IMR-90 (cell line): Measurements from ENCODE around the gene C1QTNF3. TPM values are rescaled to one million over a fixed set of nuclear protein-coding genes. Genes with fewer than 3 reads are reported as not detected.

Experiments
- ATAC-seq: fragments of 200-7000 bp; cut with Tn5 transposase; 2 replicates; pipeline ENCODE4 v1.9.1; 2020; ENCODE audit warnings: low read depth, mild to moderate bottlenecking, moderate library complexity
- BruUV-seq: library from RNA; stranded (reverse); fragments of 400-500 nt; replicated peaks from 2 replicates; lab custom pipeline; 2021; lab: Mats Ljungman, UMichigan
- CTCF ChIA-PET: fragments of 300-600 bp; formaldehyde crosslinking; extraction: SDS; loops from one replicate; lab custom pipeline; 2021; ENCODE audit warnings: antibody characterized with exemption; lab: Yijun Ruan, JAX
- POLR2A ChIA-PET: fragments of 300-600 bp; sonication (Branson Sonifier 250); formaldehyde crosslinking; loops from one replicate; lab custom pipeline; 2022; ENCODE audit warnings: antibody characterized with exemption; ENCODE audit not compliant: unreplicated experiment; lab: Charles Lee
- DNase-seq: peaks from one replicate; pipeline ENCODE4 v3.0.0; 2013
- H2AFZ ChIP-seq: replicated peaks from 2 replicates; pipeline ENCODE3; 2013; ENCODE audit warnings: low read length, mild to moderate bottlenecking; ENCODE audit not compliant: poor library complexity
- H2AK5ac ChIP-seq: 2 replicates; pipeline ENCODE4 v1.6.1; 2013; ENCODE audit warnings: low read depth, low read length, inconsistent platforms
- H2AK9ac ChIP-seq: replicated peaks from 2 replicates; pipeline ENCODE3; 2013; ENCODE audit warnings: mild to moderate bottlenecking, low read depth, low read length, moderate library complexity; ENCODE audit not compliant: poor library complexity
- H2BK120ac ChIP-seq: 2 replicates; pipeline ENCODE4 v1.6.1; 2013; ENCODE audit warnings: low read depth, low read length, inconsistent platforms
- H2BK15ac ChIP-seq: 3 replicates; pipeline ENCODE4 v1.6.1; 2013; ENCODE audit warnings: low read depth, low read length, inconsistent platforms
- H2BK20ac ChIP-seq: 2 replicates; pipeline ENCODE4 v1.6.1; 2013; ENCODE audit warnings: low read depth, mild to moderate bottlenecking, inconsistent platforms, low read length, moderate library complexity
- H2BK5ac ChIP-seq: 2 replicates; pipeline ENCODE4 v1.6.1; 2013; ENCODE audit warnings: mild to moderate bottlenecking, low read depth, low read length, inconsistent platforms; ENCODE audit not compliant: poor library complexity, severe bottlenecking
- H3K14ac ChIP-seq: replicated peaks from 2 replicates; pipeline ENCODE4 v1.6.1; 2013; ENCODE audit warnings: low read depth, low read length, inconsistent platforms
- H3K18ac ChIP-seq: 2 replicates; pipeline ENCODE4 v1.6.1; 2013; ENCODE audit warnings: low read depth, low read length, control low read depth
- H3K23ac ChIP-seq: 2 replicates; pipeline ENCODE4 v1.6.1; 2013; ENCODE audit warnings: low read depth, low read length, inconsistent platforms
- H3K27ac ChIP-seq: 2 replicates; pipeline ENCODE4 v1.5.1; 2013; ENCODE audit warnings: mild to moderate bottlenecking, control low read depth, low read length; ENCODE audit not compliant: insufficient read depth
- H3K27me3 ChIP-seq: 2 replicates; pipeline ENCODE4 v1.6.1; 2013; ENCODE audit warnings: low read length; ENCODE audit not compliant: control insufficient read depth, insufficient read depth
- H3K36me3 ChIP-seq: 2 replicates; pipeline ENCODE4 v1.6.1; 2013; ENCODE audit warnings: low read length, mixed read lengths; ENCODE audit not compliant: control insufficient read depth, insufficient read depth
- H3K4ac ChIP-seq: 2 replicates; pipeline ENCODE4 v1.6.1; 2013; ENCODE audit warnings: low read depth, low read length, inconsistent platforms
- H3K4me1 ChIP-seq: 2 replicates; pipeline ENCODE4 v1.6.1; 2013; ENCODE audit warnings: low read length, mixed read lengths; ENCODE audit not compliant: control insufficient read depth, insufficient read depth
- H3K4me2 ChIP-seq: 2 replicates; pipeline ENCODE4 v1.6.1; 2013; ENCODE audit warnings: low read depth, mild to moderate bottlenecking, control low read depth, low read length, moderate library complexity
- H3K4me3 ChIP-seq: 2 replicates; pipeline ENCODE4 v1.5.1; 2013; ENCODE audit warnings: low read depth, mild to moderate bottlenecking, control low read depth, low read length, moderate library complexity; ENCODE audit not compliant: insufficient read depth
- H3K56ac ChIP-seq: 2 replicates; pipeline ENCODE4 v1.6.1; 2013; ENCODE audit warnings: low read length, inconsistent platforms; ENCODE audit not compliant: insufficient read depth; ENCODE audit errors: extremely low read depth
- H3K79me1 ChIP-seq, 2 experiments: 2 replicates each; pipeline ENCODE4 v1.6.1; 2013; ENCODE audit warnings: low read length in 2 of 2, inconsistent platforms in 1 of 2, low read depth in 1 of 2
- H3K9ac ChIP-seq: 2 replicates; pipeline ENCODE4 v1.6.1; 2013; ENCODE audit warnings: low read depth, low read length, control low read depth
- H3K9me1 ChIP-seq: 2 replicates; pipeline ENCODE4 v1.6.1; 2013; ENCODE audit warnings: low read length, inconsistent platforms; ENCODE audit not compliant: insufficient read depth
- H3K9me3 ChIP-seq: 2 replicates; pipeline ENCODE4 v1.6.1; 2013; ENCODE audit warnings: low read length; ENCODE audit not compliant: control insufficient read depth, insufficient read depth
- H4K20me1 ChIP-seq: 2 replicates; pipeline ENCODE4 v1.6.1; 2013; ENCODE audit warnings: low read length, inconsistent platforms; ENCODE audit not compliant: insufficient read depth
- H4K5ac ChIP-seq: 2 replicates; pipeline ENCODE4 v1.6.1; 2013; ENCODE audit warnings: mild to moderate bottlenecking, low read depth, low read length, control low read depth
- H4K8ac ChIP-seq, 2 experiments: 2 replicates each; pipeline ENCODE4 v1.6.1; 2013; ENCODE audit warnings: low read depth in 2 of 2, low read length in 2 of 2, control low read depth in 1 of 2, inconsistent platforms in 1 of 2
- H4K91ac ChIP-seq: 2 replicates; pipeline ENCODE4 v1.6.1; 2013; ENCODE audit warnings: low read depth, low read length, inconsistent platforms; ENCODE audit not compliant: insufficient read depth
- BHLHE40 ChIP-seq: fragments of 150-350 bp; IDR thresholded peaks from 2 replicates; pipeline ENCODE4 v1.6.1; 2016; ENCODE audit warnings: mild to moderate bottlenecking, low read depth, low read length
- FOS ChIP-seq: fragments of 150-350 bp; IDR thresholded peaks from 2 replicates; pipeline ENCODE4 v1.6.1; 2016; ENCODE audit warnings: low read depth, low read length
- MAFK ChIP-seq: IDR thresholded peaks from 2 replicates; pipeline ENCODE4 v1.6.1; 2012; ENCODE audit warnings: low read depth, low read length, improper control_type of control experiment
- POLR2A ChIP-seq: IDR thresholded peaks from 2 replicates; pipeline ENCODE4 v1.6.1; 2012; ENCODE audit warnings: mild to moderate bottlenecking, low read depth, low read length
- RCOR1 ChIP-seq: IDR thresholded peaks from 2 replicates; pipeline ENCODE4 v1.6.1; 2012; ENCODE audit warnings: mild to moderate bottlenecking, low read length, improper control_type of control experiment; ENCODE audit not compliant: insufficient replicate concordance
- SMC3 ChIP-seq: fragments of 150-350 bp; IDR thresholded peaks from 2 replicates; pipeline ENCODE4 v1.6.1; 2016; ENCODE audit warnings: low read depth, mild to moderate bottlenecking, antibody characterized with exemption, low read length, moderate library complexity
- WGBS, 2 experiments: methylation state at CpG; one replicate each; pipeline versions ENCODE4 v1.1.5 to v1.1.7; 2013; ENCODE audit warnings: missing lambda C conversion rate in 2 of 2; ENCODE audit not compliant: insufficient read length in 1 of 2; ENCODE audit errors: extremely low coverage in 2 of 2; 5-methylcytosine and 5-hydroxymethylcytosine counted together
- dilution Hi-C: fragments of 300-500 bp; cut with HindIII; formaldehyde crosslinking; loops from one replicate; pipeline ENCODE4 v1.14.3; 2018; ENCODE audit warnings: low sequenced_read_pairs; ENCODE audit not compliant: unreplicated experiment
- in situ Hi-C: fragments of 300-500 bp; cut with MboI; formaldehyde crosslinking; loops from 3 replicates; pipeline ENCODE4 v1.14.3; 2019; ENCODE audit warnings: low sequenced_read_pairs, inconsistent platforms, mixed read lengths
- intact Hi-C: fragments of 100-400 bp; cut with micrococcal nuclease; formaldehyde crosslinking; loops from 2 replicates; pipeline ENCODE4 v1.10.0; 2022
- polyA plus RNA-seq, 3 experiments: library from polyadenylated mRNA; depleted of rRNA; stranded (reverse); fragments of >200 nt; gene quantifications; 2 replicates each; pipeline ENCODE4 v1.2.3, GENCODE V29; 2012; ENCODE audit warnings: low replicate concordance in 1 of 3
- total RNA-seq: library from RNA; depleted of rRNA; stranded (reverse); fragments of >200 nt; gene quantifications from 2 replicates; pipeline ENCODE4 v1.2.3, GENCODE V29; 2012

Gene C1QTNF3
- total and polyA plus RNA-seq, 2 of the 4 experiments (the other 2 are of a cell fraction): 1.0 to 1.4 TPM

DNA sequence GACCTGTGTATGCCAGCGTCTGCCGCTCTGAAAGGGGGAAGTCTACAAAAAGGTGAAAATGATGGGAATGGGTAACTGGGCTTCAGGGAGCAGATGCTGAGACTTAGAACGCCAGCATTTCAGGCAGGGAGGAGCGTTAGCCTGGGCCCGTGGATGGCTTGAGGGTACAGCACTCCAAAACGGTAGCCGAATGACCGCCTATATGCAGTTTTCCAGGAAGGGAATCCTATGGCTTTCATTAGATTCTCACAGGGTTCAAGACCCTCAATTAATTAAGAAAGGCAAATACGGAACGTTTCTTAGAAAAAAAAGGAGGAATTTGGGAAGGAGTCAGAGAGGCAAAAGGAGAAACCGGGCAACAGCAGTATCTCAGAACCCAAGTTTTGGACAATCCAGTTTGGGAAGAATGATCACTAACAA lies 35.8 kb downstream of the C1QTNF3 start:
- peak overlapping the region; percentile 93 for H3K9ac ChIP-seq
- H3K56ac ChIP-seq: peak overlapping the region; percentile 91
- no peaks in the 10 kb centered on the region for H4K20me1 ChIP-seq
- peak overlapping the region; percentile 23; the same call in 1 of the 2 replicates for H2BK20ac ChIP-seq
- peak overlapping the region; percentile 93 for H2AFZ ChIP-seq
- peak overlapping the region; percentile 83 to 88 for H4K8ac ChIP-seq
- ATAC-seq (peak; percentile 19; the same call in 1 of the 2 replicates), DNase-seq (no peak)
- H3K4ac ChIP-seq: peak overlapping the region; percentile 77
- BruUV-seq: no TSS peak
- ChIA-PET POLR2A (no interaction called here), CTCF (interaction anchor here (1.5 kb wide), 1 partner anchor 21 kb away, joined by 7 read pairs; no protein-coding TSS in a partner anchor)
- peak overlapping the region; percentile 91 for H3K23ac ChIP-seq
- intact Hi-C loops (no loop called here), dilution Hi-C loops (no loop called here), in situ Hi-C loops (no loop called here)
- peak overlapping the region; percentile 78 for H3K4me2 ChIP-seq
- peak overlapping the region; percentile 44 for H2AK5ac ChIP-seq
- peaks cover 4% of the 10 kb centered on the region; the same call in 1 of the 2 replicates for H3K36me3 ChIP-seq
- peak overlapping the region; percentile 62; the same call in 1 of the 2 replicates for H3K18ac ChIP-seq
- H3K27me3 ChIP-seq: no peaks in the 10 kb centered on the region
- H2BK15ac ChIP-seq: no peak overlapping the region
- 21% methylated on average over 6 of the region's 11 CpGs; no CpG with 5 or more reads in 1 of the 2 experiments for WGBS, 2 experiments
- peak overlapping the region; percentile 72; the same call in 1 of the 2 replicates for H4K5ac ChIP-seq
- H3K9me3 ChIP-seq: no peaks in the 10 kb centered on the region
- peak overlapping the region; percentile 90 for H3K27ac ChIP-seq
- TF ChIP-seq POLR2A (no peak), SMC3 (no peak), FOS (no peak), BHLHE40 (no peak), RCOR1 (no peak), MAFK (no peak)
- peak overlapping the region; percentile 22; the same call in 1 of the 2 replicates for H2BK120ac ChIP-seq
- peaks cover 12 to 22% of the 10 kb centered on the region in 2 experiments; a peak in 3 of 4 replicates for H3K79me1 ChIP-seq
- peak overlapping the region; percentile 83 for H2AK9ac ChIP-seq
- peaks cover 4% of the 10 kb centered on the region for H3K4me1 ChIP-seq
- peak overlapping the region; percentile 64 for H2BK5ac ChIP-seq
- peak overlapping the region; percentile 20; the same call in 1 of the 2 replicates for H4K91ac ChIP-seq
- peak overlapping the region; percentile 51 for H3K4me3 ChIP-seq
- H3K14ac ChIP-seq: peak overlapping the region; percentile 89
- H3K9me1 ChIP-seq: peaks cover 8% of the 10 kb centered on the region; the same call in 1 of the 2 replicates
